BLaER1 (cell line): ENCODE measurements around the gene CXCR6.

Experiments
- H3K27ac ChIP-seq: shearing (Covaris generic); formaldehyde crosslinking; 2 replicates; pipeline ENCODE4 v1.8.1; 2022
- H3K27me3 ChIP-seq: shearing (Covaris generic); formaldehyde crosslinking; 2 replicates; pipeline ENCODE4 v1.8.1; 2022
- H3K36me3 ChIP-seq: shearing (Covaris generic); formaldehyde crosslinking; 2 replicates; pipeline ENCODE4 v1.8.1; 2022
- H3K4me1 ChIP-seq: shearing (Covaris generic); formaldehyde crosslinking; 2 replicates; pipeline ENCODE4 v1.8.1; 2022
- H3K4me2 ChIP-seq: shearing (Covaris generic); formaldehyde crosslinking; 2 replicates; pipeline ENCODE4 v1.8.1; 2022
- H3K4me3 ChIP-seq: shearing (Covaris generic); formaldehyde crosslinking; 2 replicates; pipeline ENCODE4 v1.8.1; 2022
- H3K9ac ChIP-seq: shearing (Covaris generic); formaldehyde crosslinking; 2 replicates; pipeline ENCODE4 v1.8.1; 2022
- H3K9me3 ChIP-seq: shearing (Covaris generic); formaldehyde crosslinking; 2 replicates; pipeline ENCODE4 v1.8.1; 2022
- H4K20me1 ChIP-seq: shearing (Covaris generic); formaldehyde crosslinking; 2 replicates; pipeline ENCODE4 v1.8.1; 2022
- Cebpa-rat ChIP-seq: shearing (Covaris generic); IDR thresholded peaks from 2 replicates; pipeline ENCODE4 v1.8.1; 2022

CXCR6 gene

DNA sequence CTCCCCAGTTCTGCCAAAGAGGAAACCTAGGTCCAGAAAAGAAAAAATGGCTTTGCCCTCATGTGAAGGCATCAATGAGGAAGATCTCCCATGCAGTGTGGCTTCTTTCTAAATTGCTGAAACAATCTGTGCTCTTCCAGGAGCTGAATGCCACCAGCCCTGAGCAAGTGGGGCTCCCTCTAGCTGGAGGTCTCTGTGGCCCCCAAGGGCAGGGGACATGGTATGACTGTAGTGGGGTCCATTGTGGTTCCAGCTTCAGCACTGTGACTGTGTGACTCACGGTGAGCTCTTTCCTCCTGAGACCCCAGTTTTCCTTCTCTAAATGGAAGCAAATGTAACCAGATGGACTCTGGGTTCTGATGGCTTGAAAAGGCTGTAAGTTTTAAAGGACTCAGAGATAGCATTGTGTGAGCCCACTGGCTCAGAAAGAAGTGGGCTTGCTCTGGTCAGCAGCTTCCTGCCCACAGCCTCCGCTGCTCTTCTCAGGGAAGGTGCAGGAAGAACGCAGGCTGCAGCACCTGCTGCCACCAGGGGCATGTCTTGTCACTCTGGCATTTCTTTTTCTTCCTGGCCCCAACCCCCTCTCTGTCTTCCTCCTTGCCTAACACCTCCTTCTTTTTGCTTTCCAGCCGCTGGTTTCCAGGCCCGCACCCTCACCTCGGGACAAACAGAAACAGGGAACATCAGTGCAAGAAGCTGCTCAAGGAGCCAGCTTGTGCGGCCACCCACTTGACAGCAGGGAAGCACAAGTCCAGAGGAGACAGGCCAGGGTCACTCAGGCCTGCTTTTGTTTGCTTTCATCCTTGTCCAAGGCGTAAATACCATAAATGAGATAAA lies 5.8 kb upstream of the CXCR6 start:
- Histone ChIP-seq H3K4me2 (peak overlapping the region; percentile 25), H3K4me3 (no peak overlapping the region), H3K9me3 (no peaks in the 10 kb centered on the region), H3K36me3 (peaks cover 75% of the 10 kb centered on the region), H3K4me1 (peaks cover 10% of the 10 kb centered on the region), H3K27ac (peak overlapping the region; percentile 5; the same call in 1 of the 2 replicates), H4K20me1 (peaks cover 4% of the 10 kb centered on the region), H3K9ac (0 out of 2 replicates have a peak overlapping the region, but pooled peaks have one; percentile 15), H3K27me3 (no peaks in the 10 kb centered on the region)
- no peak for TF ChIP-seq Cebpa-rat

DNA sequence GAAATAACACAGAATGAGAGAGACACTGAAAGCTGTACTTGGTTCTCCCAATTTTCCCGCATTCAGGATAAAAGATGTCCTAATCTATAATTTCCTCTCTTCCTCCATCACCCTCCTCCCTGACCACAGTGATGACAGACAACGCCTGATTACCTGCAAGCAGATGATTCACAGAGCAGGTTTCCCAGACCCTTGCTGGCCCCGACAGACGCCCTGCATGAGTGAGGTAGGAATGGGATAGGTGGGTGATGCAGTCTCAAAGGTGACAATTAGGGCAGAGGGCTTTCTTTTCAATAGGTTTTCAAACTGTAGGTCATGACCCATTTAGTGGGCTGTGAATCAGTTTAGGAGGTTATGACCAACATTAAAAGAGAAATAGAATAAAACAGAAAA lies 5.2 kb upstream of the CXCR6 start:
- H3K4me2 ChIP-seq = peak overlapping the region; percentile 25; the same call in 1 of the 2 replicates
- no peak overlapping the region for H3K9ac ChIP-seq
- peaks cover 10% of the 10 kb centered on the region for H4K20me1 ChIP-seq
- H3K27ac ChIP-seq = no peak overlapping the region
- H3K9me3 ChIP-seq = no peaks in the 10 kb centered on the region
- H3K4me1 ChIP-seq = peaks cover 10% of the 10 kb centered on the region
- H3K4me3 ChIP-seq = no peak overlapping the region
- peaks cover 75% of the 10 kb centered on the region for H3K36me3 ChIP-seq
- no peaks in the 10 kb centered on the region for H3K27me3 ChIP-seq
- TF ChIP-seq Cebpa-rat = no peak

DNA sequence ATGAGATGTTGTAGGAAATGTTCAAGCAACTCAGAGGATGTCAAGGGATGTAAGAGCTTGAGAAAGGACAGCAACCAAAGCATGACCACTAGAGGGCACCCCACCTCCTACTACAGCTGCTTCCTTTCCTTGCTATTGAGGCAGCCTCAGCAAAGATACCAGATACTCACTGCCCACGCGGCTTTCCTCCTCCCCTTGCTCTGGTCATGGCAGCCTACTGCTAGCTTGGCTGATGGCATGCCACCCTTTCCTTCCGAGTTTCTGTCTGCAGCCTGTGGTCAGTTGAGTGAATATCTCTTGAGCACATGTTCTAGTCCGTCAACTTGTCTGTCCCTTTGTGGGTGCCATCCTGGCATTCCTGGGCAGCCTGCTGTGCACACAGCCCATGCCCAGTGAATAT lies 4.4 kb upstream of the CXCR6 start:
- no peak overlapping the region for H3K9ac ChIP-seq
- H3K27ac ChIP-seq = no peak overlapping the region
- H3K36me3 ChIP-seq = peaks cover 74% of the 10 kb centered on the region

DNA sequence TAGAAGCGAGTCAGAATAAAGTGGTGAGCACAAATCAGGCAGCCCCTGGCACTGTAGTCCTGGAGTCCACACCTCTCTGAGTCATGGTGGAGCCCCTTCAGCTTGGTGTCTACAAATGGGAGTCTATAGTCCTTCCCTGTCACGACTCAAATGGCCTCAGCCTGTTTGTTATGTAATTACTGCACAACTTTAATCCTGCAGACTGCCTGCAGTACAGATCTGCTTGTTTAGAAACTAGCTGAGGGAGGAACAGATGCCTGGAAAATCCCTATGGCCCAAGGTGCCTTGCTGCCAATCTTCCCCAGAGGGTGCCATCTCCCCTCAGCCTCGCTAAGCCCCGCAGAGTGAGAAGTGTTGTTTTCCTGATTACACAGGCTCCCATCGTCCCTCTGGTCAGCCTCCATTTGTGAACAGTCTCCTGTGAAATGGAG lies 3.9 kb upstream of the CXCR6 start:
- Histone ChIP-seq H3K4me2 (no peak overlapping the region), H3K36me3 (peaks cover 69% of the 10 kb centered on the region), H3K4me1 (peaks cover 10% of the 10 kb centered on the region), H3K9ac (no peak overlapping the region), H4K20me1 (peaks cover 16% of the 10 kb centered on the region), H3K9me3 (no peaks in the 10 kb centered on the region), H3K4me3 (no peak overlapping the region), H3K27ac (no peak overlapping the region), H3K27me3 (no peaks in the 10 kb centered on the region)
- no peak for TF ChIP-seq Cebpa-rat

More for the DNA sequence above, 4.4 kb upstream of the CXCR6 start:
- no peak for TF ChIP-seq Cebpa-rat
- Histone ChIP-seq H3K4me1 (peaks cover 10% of the 10 kb centered on the region), H3K27me3 (no peaks in the 10 kb centered on the region), H3K4me2 (no peak overlapping the region), H3K9me3 (no peaks in the 10 kb centered on the region), H4K20me1 (peaks cover 16% of the 10 kb centered on the region), H3K4me3 (no peak overlapping the region)

DNA sequence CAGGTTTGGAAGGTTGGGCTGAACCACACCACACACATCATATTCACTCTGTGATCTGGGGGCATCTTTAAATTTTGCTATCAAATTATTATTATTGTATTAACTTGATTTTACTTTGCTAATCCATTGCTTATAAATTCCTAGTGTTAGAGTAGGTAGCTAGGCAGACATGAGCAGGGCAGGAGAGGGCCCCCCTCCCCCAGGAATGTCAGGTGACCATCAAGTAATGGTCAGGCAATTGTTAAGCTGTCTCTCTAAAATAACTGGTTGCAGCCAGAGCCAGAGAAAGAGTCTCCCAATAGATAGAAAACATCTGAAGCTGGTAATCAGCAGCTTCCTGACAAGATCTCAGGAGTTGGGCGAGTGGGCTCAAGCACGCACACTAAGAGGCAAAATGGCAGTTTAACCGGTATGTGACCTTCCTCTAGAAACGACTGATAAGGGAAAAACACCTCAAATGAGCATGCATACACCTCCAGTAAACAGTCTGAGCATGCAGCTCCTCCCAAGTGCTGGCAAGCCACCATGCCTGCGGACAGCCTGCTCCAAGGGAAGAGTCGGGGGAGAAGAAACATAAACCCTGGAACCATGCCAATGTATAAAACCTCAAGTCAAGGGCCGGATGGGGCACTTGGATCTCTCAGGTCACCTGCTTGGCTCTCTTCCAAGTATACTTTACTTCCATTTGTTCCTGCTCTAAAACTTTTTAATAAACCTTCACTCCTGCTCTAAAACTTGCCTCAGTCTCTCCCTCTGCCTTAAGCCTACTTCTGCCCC lies 3.1 kb upstream of the CXCR6 start:
- Histone ChIP-seq H3K9me3 (no peaks in the 10 kb centered on the region), H3K4me3 (no peak overlapping the region), H3K27ac (no peak overlapping the region), H3K36me3 (peaks cover 68% of the 10 kb centered on the region), H3K27me3 (no peaks in the 10 kb centered on the region), H3K9ac (no peak overlapping the region), H3K4me2 (no peak overlapping the region), H3K4me1 (peaks cover 10% of the 10 kb centered on the region), H4K20me1 (peaks cover 16% of the 10 kb centered on the region)
- no peak for TF ChIP-seq Cebpa-rat

DNA sequence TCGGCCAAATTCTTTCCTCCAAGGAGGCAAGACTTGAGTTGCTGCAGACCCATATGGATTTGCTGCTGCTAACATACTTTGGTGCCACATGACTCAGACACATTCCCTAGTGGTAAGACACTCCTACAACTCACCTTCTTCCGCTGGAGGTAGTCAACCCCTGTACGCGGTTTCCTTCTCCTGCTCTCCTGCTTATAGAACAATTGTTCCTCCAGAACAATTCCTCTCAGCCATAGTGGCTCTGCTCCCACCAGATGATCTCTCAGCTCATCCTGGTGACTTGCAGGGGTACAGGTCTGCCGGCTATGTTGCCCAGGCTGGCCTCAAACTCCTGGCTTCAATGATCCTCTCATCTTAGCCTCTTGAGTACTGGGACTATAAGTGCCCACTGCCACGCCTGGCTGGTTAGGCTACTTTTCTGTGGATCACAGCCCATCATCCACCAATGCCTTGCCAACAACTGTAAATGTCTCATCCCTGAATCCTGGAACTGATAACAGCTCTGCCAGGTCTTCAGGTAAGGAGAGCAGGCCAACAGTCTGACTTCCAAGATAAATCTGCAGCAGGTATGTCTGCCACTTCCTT lies 2.4 kb upstream of the CXCR6 start:
- H4K20me1 ChIP-seq = peaks cover 16% of the 10 kb centered on the region
- H3K9me3 ChIP-seq = no peaks in the 10 kb centered on the region
- H3K4me3 ChIP-seq = no peak overlapping the region
- no peak overlapping the region for H3K27ac ChIP-seq
- TF ChIP-seq Cebpa-rat = no peak
- peaks cover 10% of the 10 kb centered on the region for H3K4me1 ChIP-seq
- peaks cover 69% of the 10 kb centered on the region for H3K36me3 ChIP-seq
- H3K9ac ChIP-seq = no peak overlapping the region
- no peak overlapping the region for H3K4me2 ChIP-seq
- no peaks in the 10 kb centered on the region for H3K27me3 ChIP-seq

DNA sequence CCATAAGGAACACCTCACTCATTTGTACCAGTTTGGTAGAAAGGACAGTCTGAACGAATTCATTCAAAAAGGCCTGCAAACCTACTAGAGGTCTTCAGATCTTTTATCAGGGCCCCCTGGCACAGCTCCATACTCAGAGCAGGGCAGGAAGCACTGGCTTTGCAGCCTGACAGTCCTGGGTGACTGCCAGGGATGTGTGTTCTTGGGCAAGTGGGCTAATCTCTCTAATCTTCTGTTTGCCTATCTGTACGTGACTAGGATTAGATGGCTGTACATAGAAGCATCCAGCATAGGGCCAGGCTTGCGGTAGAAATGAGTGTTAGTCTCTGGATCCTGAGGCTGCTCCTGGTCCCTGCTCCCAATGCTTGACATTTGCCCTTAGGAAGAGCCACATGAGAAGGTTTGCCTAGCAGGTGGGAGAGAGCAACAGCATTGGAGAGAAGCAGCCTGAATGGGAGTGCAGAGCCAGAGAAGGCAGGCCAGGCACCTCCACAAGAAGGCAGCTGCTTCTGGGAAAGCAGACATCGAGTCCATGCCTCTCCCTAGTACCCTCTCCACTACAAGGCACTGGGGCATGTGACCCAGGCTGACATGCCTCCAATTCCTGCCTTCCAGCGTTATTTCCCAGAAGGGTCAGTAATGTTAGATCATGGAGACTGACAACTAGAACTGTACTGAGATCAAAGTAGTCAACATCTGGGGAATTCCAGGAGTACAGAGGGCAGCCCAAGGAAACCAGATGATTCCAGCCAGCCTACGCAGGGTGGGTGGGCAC lies 1.0 kb upstream of the CXCR6 start:
- no peak overlapping the region for H3K4me3 ChIP-seq
- H3K9ac ChIP-seq = no peak overlapping the region
- TF ChIP-seq Cebpa-rat = no peak
- H3K4me1 ChIP-seq = peaks cover 9% of the 10 kb centered on the region
- H3K36me3 ChIP-seq = peaks cover 70% of the 10 kb centered on the region
- H3K27ac ChIP-seq = no peak overlapping the region
- no peaks in the 10 kb centered on the region for H3K9me3 ChIP-seq
- H3K27me3 ChIP-seq = no peaks in the 10 kb centered on the region
- H3K4me2 ChIP-seq = no peak overlapping the region
- peaks cover 16% of the 10 kb centered on the region for H4K20me1 ChIP-seq

- Histone ChIP-seq H3K27me3 (no peaks in the 10 kb centered on the region), H3K4me2 (no peak overlapping the region), H4K20me1 (peaks cover 19% of the 10 kb centered on the region; the same call in 1 of the 2 replicates), H3K27ac (no peak overlapping the region), H3K4me3 (no peak overlapping the region), H3K9ac (no peak overlapping the region), H3K4me1 (no peaks in the 10 kb centered on the region), H3K9me3 (no peaks in the 10 kb centered on the region), H3K36me3 (peaks cover 83% of the 10 kb centered on the region)
- TF ChIP-seq Cebpa-rat = no peak
Measured at GRCh38 chr3:45944830-45945620, 1.8 kb downstream of the CXCR6 start.

DNA sequence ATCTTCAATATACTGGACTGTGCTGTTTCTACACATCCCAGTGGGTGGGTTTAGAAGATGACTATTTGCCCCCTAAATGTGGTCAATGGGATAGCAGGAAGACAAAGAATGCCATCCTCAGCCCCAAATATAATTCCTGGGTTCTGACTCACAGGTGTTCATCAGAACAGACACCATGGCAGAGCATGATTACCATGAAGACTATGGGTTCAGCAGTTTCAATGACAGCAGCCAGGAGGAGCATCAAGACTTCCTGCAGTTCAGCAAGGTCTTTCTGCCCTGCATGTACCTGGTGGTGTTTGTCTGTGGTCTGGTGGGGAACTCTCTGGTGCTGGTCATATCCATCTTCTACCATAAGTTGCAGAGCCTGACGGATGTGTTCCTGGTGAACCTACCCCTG lies 3.0 kb downstream of the CXCR6 start:
- no peaks in the 10 kb centered on the region for H3K9me3 ChIP-seq
- no peaks in the 10 kb centered on the region for H3K4me1 ChIP-seq
- no peak overlapping the region for H3K9ac ChIP-seq
- H4K20me1 ChIP-seq = peaks cover 22% of the 10 kb centered on the region; the same call in 1 of the 2 replicates
- H3K27ac ChIP-seq = no peak overlapping the region
- no peaks in the 10 kb centered on the region for H3K27me3 ChIP-seq
- no peak overlapping the region for H3K4me2 ChIP-seq
- peaks cover 86% of the 10 kb centered on the region for H3K36me3 ChIP-seq
- no peak for TF ChIP-seq Cebpa-rat
- no peak overlapping the region for H3K4me3 ChIP-seq
